Activated T-helper 2 cell treated with anti-CD3 and anti-CD28 coated beads, Interferon-gamma antibody, Interleukin-2, Interleukin-4, amounts not matched to agents 10 μg/mL and 5 μg/mL and 100 μg/mL, durations not matched to agents 14 hours and 24 hours and 36 hours (primary cell): ENCODE data around the gene SPRR2F. TPM values are rescaled to one million over a fixed set of nuclear protein-coding genes. Genes with fewer than 3 reads are reported as not detected.
"Not testable (repeated sequence)": the region's sequence is repeated elsewhere in the genome, so short reads cannot be mapped to it uniquely, and the experiment has no call there.

Experiments
- DNase-seq: peaks from one replicate; pipeline ENCODE4 v3.0.0; 2021; ENCODE audit warnings: low spot score
- H3K27ac Mint-ChIP-seq: one replicate; pipeline ENCODE4 v1.8.0; 2021; ENCODE audit warnings: mixed read lengths
- H3K27me3 Mint-ChIP-seq: one replicate; pipeline ENCODE4 v1.8.0; 2021; ENCODE audit warnings: low read depth, mixed read lengths
- H3K36me3 Mint-ChIP-seq: one replicate; pipeline ENCODE4 v1.8.0; 2021; ENCODE audit warnings: low read depth, mixed read lengths
- H3K4me1 Mint-ChIP-seq: one replicate; pipeline ENCODE4 v1.8.0; 2021; ENCODE audit warnings: low read depth, mixed read lengths
- H3K4me3 Mint-ChIP-seq: one replicate; pipeline ENCODE4 v1.8.0; 2021; ENCODE audit warnings: low read depth, mild to moderate bottlenecking, moderate library complexity, mixed read lengths
- H3K9me3 Mint-ChIP-seq: one replicate; pipeline ENCODE4 v1.8.0; 2021; ENCODE audit warnings: mixed read lengths
- intact Hi-C: fragments of 100-400 bp; cut with micrococcal nuclease; formaldehyde crosslinking; loops from one replicate; pipeline ENCODE4 v1.15.1; 2023
- total RNA-seq: library from RNA; stranded (reverse); gene quantifications from 2 replicates; pipeline ENCODE4 v1.2.3, GENCODE V29; 2022

SPRR2F gene
- total RNA-seq, 1 donor from 2014 or later = not detected

DNA sequence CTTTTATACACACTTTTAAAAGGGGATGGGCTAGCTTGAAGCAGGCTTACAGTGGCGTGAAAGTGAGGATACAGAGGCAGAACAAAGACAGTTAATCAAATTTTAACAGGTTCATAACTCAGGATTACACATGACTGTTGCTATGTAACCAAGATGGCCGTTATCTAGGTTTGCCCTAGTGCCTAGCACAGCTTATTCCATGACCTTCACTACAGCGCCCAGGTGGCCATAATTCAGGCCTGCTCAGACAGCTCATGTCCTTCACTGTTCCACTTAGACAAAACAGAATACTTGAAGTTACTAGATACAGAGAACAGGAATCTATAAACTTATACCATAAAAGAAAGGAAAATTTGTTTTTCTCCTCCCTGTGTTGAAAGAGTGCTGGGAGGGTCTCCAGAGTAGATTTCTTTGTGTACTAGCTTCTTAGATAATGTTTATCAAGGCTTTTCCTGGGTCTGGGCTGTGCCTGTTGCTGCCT lies 6.2 kb upstream of the SPRR2F start:
- intact Hi-C loops = no loop called here
- Mint-ChIP-seq H3K4me3 (no peak overlapping the region), H3K27me3 (peaks cover 9% of the 10 kb centered on the region), H3K36me3 (no peaks in the 10 kb centered on the region), H3K4me1 (no peaks in the 10 kb centered on the region), H3K9me3 (no peaks in the 10 kb centered on the region), H3K27ac (no peak overlapping the region)
- DNase-seq = no peak

DNA sequence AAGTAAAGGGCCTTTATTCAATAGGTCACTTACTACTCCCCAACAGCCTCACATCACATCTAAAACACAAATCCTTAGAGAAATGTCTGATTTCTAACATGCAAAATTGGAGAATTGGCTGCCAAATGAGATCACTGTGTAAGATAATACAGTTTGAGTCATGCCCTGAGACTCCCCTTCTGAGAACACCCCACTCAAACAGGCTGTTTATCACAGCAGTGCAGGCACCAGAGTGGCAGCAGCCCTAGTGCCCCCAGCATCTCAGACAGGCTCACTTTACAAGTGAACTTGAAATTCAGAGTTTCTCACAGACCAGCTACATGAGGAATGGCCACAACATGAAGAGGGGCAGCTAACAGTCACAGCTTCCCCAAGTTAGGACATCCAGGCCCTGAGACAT lies 1.9 kb upstream of the SPRR2F start:
- H3K4me3 Mint-ChIP-seq, H3K9me3 Mint-ChIP-seq, H3K27me3 Mint-ChIP-seq, H3K36me3 Mint-ChIP-seq, H3K4me1 Mint-ChIP-seq, intact Hi-C loops, DNase-seq, H3K27ac Mint-ChIP-seq: not testable (repeated sequence)

- H3K4me3 Mint-ChIP-seq, H3K27me3 Mint-ChIP-seq, H3K36me3 Mint-ChIP-seq, intact Hi-C loops, DNase-seq, H3K27ac Mint-ChIP-seq, H3K9me3 Mint-ChIP-seq, H3K4me1 Mint-ChIP-seq: not testable (repeated sequence)
Measured at GRCh38 chr1:153112454-153112853, 862 bp downstream of the SPRR2F start.

DNA sequence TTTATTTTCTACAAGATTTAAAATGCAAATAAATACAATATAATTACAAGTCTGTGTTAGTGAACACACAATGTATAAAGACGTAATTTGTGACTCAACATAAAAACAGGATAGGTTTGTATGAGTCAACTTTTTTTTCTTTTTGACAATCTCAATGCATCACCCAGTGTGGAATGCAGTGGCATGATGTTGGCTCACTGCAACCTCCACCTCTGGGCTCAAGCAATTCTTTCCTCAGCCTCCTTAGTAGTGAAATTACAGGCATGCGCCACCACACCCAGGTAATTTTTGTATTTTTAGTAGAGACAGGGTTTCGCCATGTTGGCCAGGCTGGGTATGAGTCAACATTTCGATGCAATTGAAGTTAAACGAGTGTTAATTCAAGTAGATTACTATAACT lies 13.1 kb downstream of the SPRR2F start:
- Mint-ChIP-seq H3K27me3 (peaks cover 5% of the 10 kb centered on the region), H3K4me1 (no peaks in the 10 kb centered on the region), H3K4me3 (no peak overlapping the region), H3K9me3 (no peaks in the 10 kb centered on the region), H3K36me3 (no peaks in the 10 kb centered on the region), H3K27ac (no peak overlapping the region)
- DNase-seq = no peak
- intact Hi-C loops = no loop called here

- Mint-ChIP-seq H3K36me3 (no peaks in the 10 kb centered on the region), H3K4me1 (no peaks in the 10 kb centered on the region), H3K27ac (no peak overlapping the region), H3K9me3 (no peaks in the 10 kb centered on the region), H3K4me3 (no peak overlapping the region), H3K27me3 (peaks cover 5% of the 10 kb centered on the region)
- intact Hi-C loops = no loop called here
- no peak for DNase-seq
Measured at GRCh38 chr1:153099461-153100045, 13.8 kb downstream of the SPRR2F start.

DNA sequence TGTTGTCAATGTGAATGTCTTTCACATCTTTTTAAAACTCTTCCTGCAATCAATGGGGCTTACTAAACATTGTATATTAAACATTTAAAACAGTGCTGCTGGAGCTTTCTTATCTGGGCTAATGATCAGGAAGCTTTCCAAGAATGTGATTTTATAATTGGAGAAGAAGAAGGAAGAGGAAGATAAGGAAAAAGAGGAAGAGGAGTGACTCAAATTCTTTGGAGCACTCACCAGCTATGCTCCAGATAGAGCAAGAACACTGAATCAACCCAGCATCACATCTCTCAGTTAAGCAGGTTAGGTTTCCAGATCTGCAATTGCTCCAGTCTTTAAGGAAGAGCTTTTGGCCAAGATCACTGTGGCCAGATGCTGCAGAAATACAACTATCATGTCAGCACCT lies 17.6 kb downstream of the SPRR2F start:
- DNase-seq = no peak
- H3K9me3 Mint-ChIP-seq = no peaks in the 10 kb centered on the region

GRCh38 chr1:153094426-153094825 lies 18.9 kb downstream of the SPRR2F start, which contains the start of gene SPRR2E:
SPRR2E (minus strand) TSS chr1:153094526; CDS start chr1:153093751, 775 bp downstream.
- DNase-seq = no peak
- no peak within 1 kb of the TSS for H3K27ac Mint-ChIP-seq
- no peaks in the 10 kb centered on the region for H3K9me3 Mint-ChIP-seq
- intact Hi-C loops = no loop called here
- no peak within 1 kb of the TSS for H3K4me3 Mint-ChIP-seq
- no peaks in the 10 kb centered on the region for H3K4me1 Mint-ChIP-seq
- no peaks in the 10 kb centered on the region for H3K36me3 Mint-ChIP-seq
- peaks cover 2% of the 10 kb centered on the region for H3K27me3 Mint-ChIP-seq

More for the DNA sequence above, 17.6 kb downstream of the SPRR2F start:
- no peak overlapping the region for H3K4me3 Mint-ChIP-seq
- H3K4me1 Mint-ChIP-seq = no peaks in the 10 kb centered on the region
- no peak overlapping the region for H3K27ac Mint-ChIP-seq
- H3K27me3 Mint-ChIP-seq = peaks cover 5% of the 10 kb centered on the region
- intact Hi-C loops = no loop called here
- no peaks in the 10 kb centered on the region for H3K36me3 Mint-ChIP-seq

GRCh38 chr1:153087652-153088051 lies 25.7 kb downstream of the SPRR2F start:
- Mint-ChIP-seq H3K36me3 (no peaks in the 10 kb centered on the region), H3K4me1 (no peaks in the 10 kb centered on the region), H3K9me3 (no peaks in the 10 kb centered on the region), H3K27me3 (peaks cover 4% of the 10 kb centered on the region), H3K27ac (no peak overlapping the region), H3K4me3 (no peak overlapping the region)
- no peak for DNase-seq
- intact Hi-C loops = no loop called here

GRCh38 chr1:153081736-153082135 lies 31.6 kb downstream of the SPRR2F start:
- H3K36me3 Mint-ChIP-seq = no peaks in the 10 kb centered on the region
- H3K9me3 Mint-ChIP-seq = peaks cover 6% of the 10 kb centered on the region
- no peak for DNase-seq
- no peak overlapping the region for H3K27ac Mint-ChIP-seq
- peaks cover 7% of the 10 kb centered on the region for H3K27me3 Mint-ChIP-seq
- no peaks in the 10 kb centered on the region for H3K4me1 Mint-ChIP-seq
- intact Hi-C loops = no loop called here
- no peak overlapping the region for H3K4me3 Mint-ChIP-seq

GRCh38 chr1:153072806-153073726 lies 40.2 kb downstream of the SPRR2F start:
- H3K9me3 Mint-ChIP-seq = no peaks in the 10 kb centered on the region
- H3K4me1 Mint-ChIP-seq = no peaks in the 10 kb centered on the region
- H3K27ac Mint-ChIP-seq = no peak overlapping the region
- peaks cover 4% of the 10 kb centered on the region for H3K27me3 Mint-ChIP-seq
- H3K4me3 Mint-ChIP-seq = no peak overlapping the region
- intact Hi-C loops = no loop called here
- no peaks in the 10 kb centered on the region for H3K36me3 Mint-ChIP-seq
- no peak for DNase-seq

- intact Hi-C loops = no loop called here
- H3K27me3 Mint-ChIP-seq = peaks cover 4% of the 10 kb centered on the region
- H3K9me3 Mint-ChIP-seq = no peaks in the 10 kb centered on the region
- no peak for DNase-seq
- H3K36me3 Mint-ChIP-seq = no peaks in the 10 kb centered on the region
- H3K27ac Mint-ChIP-seq = no peak within 1 kb of the TSS
- no peaks in the 10 kb centered on the region for H3K4me1 Mint-ChIP-seq
- H3K4me3 Mint-ChIP-seq = no peak within 1 kb of the TSS
Measured at GRCh38 chr1:153071511-153071910, 41.8 kb downstream of the SPRR2F start, which contains the start of gene SPRR2B. SPRR2B (minus strand) TSS chr1:153071611; CDS start chr1:153070839, 772 bp downstream.

GRCh38 chr1:153070243-153070642 lies 43.1 kb downstream of the SPRR2F start:
- Mint-ChIP-seq H3K4me1 (no peaks in the 10 kb centered on the region), H3K27ac (no peak overlapping the region), H3K9me3 (no peaks in the 10 kb centered on the region), H3K36me3 (no peaks in the 10 kb centered on the region), H3K27me3 (peaks cover 8% of the 10 kb centered on the region), H3K4me3 (no peak overlapping the region)
- intact Hi-C loops = no loop called here
- DNase-seq = no peak
